DMS53 (cell line): ENCODE results near the gene ZNF428.
"Not testable (repeated sequence)": the region's sequence is repeated elsewhere in the genome, so short reads cannot be mapped to it uniquely, and the experiment has no call there.

Experiments
- DNase-seq: peaks from one replicate; lab custom pipeline; 2025; lab: John Stamatoyannopoulos, UW

The ZNF428 gene, protein sequence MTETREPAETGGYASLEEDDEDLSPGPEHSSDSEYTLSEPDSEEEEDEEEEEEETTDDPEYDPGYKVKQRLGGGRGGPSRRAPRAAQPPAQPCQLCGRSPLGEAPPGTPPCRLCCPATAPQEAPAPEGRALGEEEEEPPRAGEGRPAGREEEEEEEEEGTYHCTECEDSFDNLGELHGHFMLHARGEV

GRCh38 chr19:43619262-43620060, at the start of gene ZNF428:
TSS of gene ZNF428 (minus strand) at chr19:43619629. CDS start at chr19:43614304, 5,325 bp downstream.
- peak; percentile 97 for DNase-seq

DNA sequence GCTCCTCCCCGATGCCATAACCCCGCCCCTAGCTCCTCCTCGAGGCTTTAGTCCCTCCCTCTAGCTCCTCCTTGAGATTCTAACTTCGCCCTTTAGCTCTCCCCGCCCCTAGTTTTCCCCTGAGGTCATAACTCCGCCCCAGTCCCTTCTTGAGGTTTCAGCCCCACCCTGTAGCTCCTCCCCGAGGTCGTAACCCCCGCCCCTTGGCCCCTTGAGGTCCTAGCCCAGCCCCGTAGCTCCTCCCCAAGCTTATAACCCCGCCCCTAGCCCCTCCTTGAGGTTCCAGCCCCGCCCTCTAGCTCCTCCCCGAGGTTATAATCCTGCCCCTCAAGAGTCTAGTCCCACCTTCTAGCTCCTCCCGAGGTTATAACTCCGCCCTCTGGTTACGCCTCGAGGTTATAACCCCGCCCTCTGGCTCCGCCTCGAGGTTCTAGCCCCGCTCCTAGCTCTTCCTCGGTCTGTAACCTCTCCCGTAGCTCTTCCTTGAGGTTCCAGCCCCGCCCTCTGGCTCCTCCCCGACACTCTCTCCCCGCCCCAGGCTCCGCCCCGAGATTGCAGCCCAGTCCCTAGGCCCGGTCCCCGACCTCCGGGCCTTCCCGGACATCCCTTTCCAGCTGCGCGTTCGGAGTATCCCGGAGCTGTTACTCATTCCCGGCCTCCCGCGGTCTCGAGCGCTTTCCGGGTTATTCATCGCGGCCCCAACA, 49.1 kb upstream of the ZNF428 start:
- DNase-seq, result peak; percentile 100

DNA sequence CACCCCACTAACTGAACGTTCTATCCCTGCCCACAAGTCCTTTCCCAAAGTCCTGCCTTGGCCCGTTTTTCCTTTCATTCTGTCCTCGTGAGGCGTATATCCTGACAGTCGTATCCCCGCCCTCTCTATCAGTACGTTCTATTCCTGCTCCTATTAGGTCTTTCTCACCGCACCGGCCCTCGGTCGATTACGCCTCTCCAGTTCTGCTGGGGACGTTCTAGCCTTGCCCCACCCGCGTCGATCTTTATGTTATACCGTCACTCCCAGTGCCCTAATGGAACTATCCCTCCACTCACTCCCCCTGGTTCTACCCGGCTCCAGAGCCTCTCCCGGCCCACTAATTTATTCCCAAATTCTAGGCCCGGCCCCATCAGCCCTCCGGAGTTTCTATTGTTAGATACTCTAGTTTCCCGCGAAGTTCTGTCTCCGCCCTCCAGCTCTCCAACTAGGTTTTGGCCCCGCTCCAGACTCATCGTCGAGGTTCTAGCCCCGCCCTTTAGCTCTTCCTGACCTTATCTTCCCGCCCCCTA, 48.5 kb upstream of the ZNF428 start:
- DNase-seq, result peak; percentile 91

DNA sequence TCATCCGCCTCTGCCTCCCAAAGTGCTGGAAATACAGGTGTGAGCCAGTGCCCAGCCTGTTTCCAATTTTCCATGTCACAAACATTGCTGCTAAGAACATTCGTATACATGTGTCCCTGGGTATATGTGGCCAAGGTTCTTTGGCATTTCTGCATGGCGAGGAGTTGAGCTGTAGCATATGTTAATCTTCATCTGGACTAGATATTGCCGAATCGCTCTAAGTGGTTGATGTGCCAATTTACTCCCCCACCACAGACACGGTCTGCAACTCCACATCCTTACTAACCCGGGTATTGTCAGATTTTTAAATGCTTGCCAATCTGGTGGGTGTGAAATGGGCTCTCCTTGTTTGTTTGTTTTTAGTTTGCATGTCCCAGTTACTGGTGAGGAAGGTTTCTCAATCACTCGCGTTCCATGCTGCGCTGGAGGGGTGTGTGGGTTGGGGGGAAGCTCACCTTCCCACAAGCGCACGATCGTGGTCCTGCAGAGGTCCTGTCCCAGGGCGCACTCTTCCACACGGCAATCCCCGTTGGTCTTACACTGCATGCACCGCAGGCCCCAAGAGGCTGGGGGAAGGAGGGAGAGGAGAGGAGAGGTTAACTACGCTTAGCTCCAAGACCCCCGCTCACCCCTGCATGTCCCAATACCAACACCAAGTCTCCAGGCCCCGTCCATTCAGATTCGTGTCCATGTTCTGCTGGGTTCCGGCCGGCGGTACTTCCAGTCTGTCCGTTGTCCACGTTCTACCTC, 47.9 kb upstream of the ZNF428 start:
- no peak for DNase-seq

DNA sequence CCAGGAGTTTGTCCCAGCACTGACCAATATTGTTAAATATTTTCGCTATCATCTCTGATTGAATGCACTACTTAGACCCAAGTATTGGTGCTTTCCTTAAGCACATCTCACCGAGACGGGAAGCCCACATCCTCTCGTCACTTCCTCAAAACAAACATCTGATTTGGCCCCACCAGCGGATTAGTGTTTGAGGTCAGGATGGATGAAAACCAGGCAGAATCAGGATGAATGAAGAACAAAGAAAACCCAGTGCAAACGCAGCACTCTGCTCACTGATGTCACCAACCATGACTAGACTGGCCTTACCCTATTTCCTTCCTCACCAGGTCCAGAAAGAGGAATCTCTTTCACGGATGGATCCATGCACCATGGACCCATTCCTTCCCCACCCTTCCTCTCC, 44.6 kb upstream of the ZNF428 start:
- DNase-seq, result no peak

DNA sequence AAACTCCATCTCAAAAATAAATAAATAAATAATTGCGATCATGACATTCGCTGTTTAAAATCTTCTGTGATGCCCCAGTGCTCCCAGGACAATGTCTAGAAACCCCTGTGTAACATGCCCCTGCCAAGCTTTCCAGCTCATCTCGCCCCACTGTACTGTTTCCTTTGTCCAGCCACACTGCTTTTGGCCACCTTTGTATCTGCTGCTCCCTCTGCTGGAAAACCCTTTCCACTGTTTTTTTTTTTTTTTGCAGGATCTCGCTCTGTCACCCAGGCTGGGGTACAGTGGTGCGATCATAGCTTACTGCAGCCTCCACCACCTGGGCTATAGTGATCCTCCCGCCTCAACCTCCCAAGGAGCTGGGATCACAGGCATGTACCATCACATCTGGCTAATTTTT, 43.1 kb upstream of the ZNF428 start:
- DNase-seq, result peak; percentile 57

DNA sequence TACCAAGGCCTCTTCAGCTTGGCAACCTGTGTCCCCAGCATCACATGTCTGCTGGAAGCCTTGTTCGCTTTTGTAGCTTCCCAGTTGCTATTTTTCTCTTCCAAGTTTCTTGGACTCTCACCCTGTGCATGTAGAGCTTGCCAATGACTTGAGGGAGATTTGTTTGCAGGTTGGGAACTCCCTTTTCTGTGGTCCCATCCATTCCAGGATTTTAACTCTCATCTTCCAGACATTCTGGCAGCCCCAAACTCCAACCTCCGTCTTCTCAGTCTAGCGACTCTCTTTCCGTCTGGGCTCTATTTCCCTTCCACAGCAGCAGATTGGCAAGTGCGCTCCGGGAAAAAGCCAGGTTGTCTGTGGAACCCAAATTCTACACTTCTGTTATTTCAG, 41.5 kb upstream of the ZNF428 start:
- no peak for DNase-seq

- DNase-seq, result no peak
These were observed 41.0 kb upstream of the ZNF428 start for GRCh38 chr19:43660301-43660970.

DNA sequence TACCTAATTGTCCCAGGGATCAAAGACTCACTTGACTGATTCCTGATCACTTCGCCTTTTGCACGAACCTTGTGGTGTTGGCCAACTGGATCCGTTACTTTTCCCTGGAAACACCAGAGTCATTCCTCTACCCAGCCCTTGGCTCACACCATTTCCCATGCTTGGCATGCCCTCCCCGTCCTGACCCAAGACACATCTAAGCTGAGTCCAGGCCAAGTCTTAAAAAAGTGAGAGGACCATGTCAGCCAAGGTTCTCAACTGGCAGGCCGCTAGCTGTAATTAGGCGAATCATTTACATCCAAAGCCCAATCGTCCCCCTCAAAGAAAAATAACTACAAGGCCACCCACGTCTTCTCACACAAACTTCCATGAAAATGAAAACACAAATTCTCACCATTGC, 39.1 kb upstream of the ZNF428 start:
- DNase-seq, result no peak

- DNase-seq, result no peak
These were observed 38.6 kb upstream of the ZNF428 start for GRCh38 chr19:43658001-43658400.

DNA sequence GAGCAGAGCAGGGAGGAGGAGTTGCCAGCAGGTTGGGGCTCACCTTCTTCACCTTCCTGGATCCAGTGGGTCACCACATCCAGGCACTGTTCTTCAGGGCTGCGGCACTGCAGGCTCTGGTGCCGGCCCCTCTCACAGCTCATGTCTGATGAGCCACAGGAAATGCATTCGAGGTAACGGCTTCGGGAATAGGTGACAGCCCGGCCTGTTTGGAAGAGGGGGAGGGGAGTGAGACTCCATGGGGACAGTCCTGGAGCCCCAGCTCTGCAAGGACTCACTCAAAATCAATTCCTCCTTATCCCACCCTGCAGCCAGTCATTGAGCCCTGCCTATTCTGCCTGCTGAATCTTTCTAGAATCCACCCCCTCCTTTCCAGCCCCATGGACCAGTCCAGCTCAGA, 37.0 kb upstream of the ZNF428 start:
- DNase-seq, result no peak

DNA sequence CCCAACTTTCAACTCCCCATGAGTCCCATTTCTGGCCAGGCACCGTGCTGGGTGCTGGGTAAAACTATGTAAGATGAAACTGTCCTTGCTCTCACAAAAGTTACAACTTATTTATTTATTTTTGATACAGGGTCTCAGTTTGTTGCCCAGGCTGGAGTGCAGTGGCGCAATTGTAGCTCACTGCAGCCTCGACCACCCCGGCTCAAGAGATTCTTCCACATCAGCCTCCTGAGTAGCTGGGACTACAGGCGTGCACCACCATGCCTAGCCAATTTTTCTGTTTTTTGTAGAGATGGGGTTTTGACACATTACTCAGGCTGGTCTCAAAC, 33.1 kb upstream of the ZNF428 start:
- DNase-seq, result no peak

GRCh38 chr19:43651758-43652545, 32.5 kb upstream of the ZNF428 start:
- peak; percentile 79 for DNase-seq

- not testable (repeated sequence) for DNase-seq
These were observed 30.8 kb upstream of the ZNF428 start for GRCh38 chr19:43650276-43650675.

DNA sequence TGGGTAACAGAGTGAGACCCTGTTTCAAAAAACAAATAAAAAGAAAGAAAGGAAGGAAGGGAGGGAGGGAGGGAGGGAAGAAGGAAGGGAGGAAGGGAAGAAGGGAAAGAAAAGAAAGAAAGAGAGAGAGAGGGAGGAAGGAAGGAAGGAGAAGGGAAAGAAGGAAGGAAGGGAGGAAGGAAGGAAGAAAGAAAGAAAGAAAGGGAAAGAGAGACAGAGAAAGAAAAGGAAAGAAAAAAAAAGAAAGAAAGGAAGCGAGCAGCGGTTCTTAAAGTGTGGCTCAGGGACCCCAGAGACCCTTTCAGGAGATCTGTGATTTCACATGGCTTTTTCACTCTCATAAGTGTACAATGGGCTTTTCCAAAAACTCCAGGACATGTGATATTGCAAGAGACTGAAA, 30.1 kb upstream of the ZNF428 start:
- DNase-seq, result no peak

GRCh38 chr19:43648633-43649032, 29.2 kb upstream of the ZNF428 start:
- no peak for DNase-seq

- no peak for DNase-seq
These were observed 24.8 kb upstream of the ZNF428 start for GRCh38 chr19:43644181-43644580.

DNA sequence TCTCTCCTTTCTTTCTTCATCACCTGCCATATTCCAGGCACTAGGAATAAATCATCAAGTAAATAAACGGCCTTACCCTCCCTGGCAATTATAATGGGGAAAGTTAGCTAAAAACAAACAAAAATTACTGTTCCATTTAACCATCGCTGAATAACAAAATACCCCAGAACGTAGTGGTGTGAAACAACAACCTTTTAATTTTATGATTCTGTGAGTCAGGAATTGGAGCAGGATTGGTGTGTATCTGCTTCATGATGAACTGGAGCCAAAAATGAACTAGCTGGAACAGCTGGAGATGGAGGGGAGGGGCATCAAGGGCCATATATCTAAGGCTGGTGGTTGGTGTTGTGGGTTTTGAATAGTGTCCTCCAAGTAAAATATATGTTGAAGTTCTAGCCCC, 23.9 kb upstream of the ZNF428 start:
- DNase-seq, result no peak

- DNase-seq, result no peak
These were observed 23.1 kb upstream of the ZNF428 start for GRCh38 chr19:43642531-43642930.

GRCh38 chr19:43641333-43641732, 21.9 kb upstream of the ZNF428 start:
- no peak for DNase-seq

DNA sequence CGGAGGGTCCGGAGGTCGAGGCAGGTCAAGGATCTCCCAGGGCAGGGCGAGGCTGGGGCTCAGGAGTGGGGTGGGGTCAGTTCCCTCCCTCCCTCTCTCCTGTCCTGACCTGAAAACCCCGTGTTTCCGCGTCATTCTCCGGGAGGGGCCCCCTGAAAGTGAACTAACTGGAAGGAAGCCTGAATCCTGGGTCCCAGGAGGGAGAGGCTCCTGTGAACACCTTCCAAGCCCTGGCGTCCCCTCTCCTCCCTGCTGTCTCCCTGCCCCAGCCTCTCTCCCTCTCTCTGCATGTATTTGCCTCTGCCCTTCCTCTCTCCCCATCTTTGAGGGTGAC, 21.0 kb upstream of the ZNF428 start:
- DNase-seq, result peak; percentile 38
